GM19467 (cell line): ENCODE results near the gene ZNF775.

Experiments
- ATAC-seq: cut with Tn5 transposase; IDR thresholded peaks from one replicate; pipeline ENCODE4 v1.9.1; 2021; ENCODE audit warnings: mild to moderate bottlenecking, moderate library complexity; ENCODE audit not compliant: unreplicated experiment

Gene ZNF775

GRCh38 chr7:150410131-150410530 is 31.0 kb downstream of the ZNF775 start:
- no peak for ATAC-seq

- no peak for ATAC-seq
Measured at GRCh38 chr7:150410680-150411346, 31.7 kb downstream of the ZNF775 start.

GRCh38 chr7:150411606-150412005 is 32.5 kb downstream of the ZNF775 start:
- no peak for ATAC-seq

GRCh38 chr7:150412016-150412415 is 32.9 kb downstream of the ZNF775 start:
- ATAC-seq = no peak

- ATAC-seq = no peak
Measured at GRCh38 chr7:150412518-150413488, 33.7 kb downstream of the ZNF775 start.

- ATAC-seq = no peak
Measured at GRCh38 chr7:150413640-150414081, 34.5 kb downstream of the ZNF775 start.

- ATAC-seq = no peak
Measured at GRCh38 chr7:150415161-150416153, 36.3 kb downstream of the ZNF775 start.

GRCh38 chr7:150417239-150417638 is 38.1 kb downstream of the ZNF775 start:
- ATAC-seq = no peak

- no peak for ATAC-seq
Measured at GRCh38 chr7:150417863-150418262, 38.7 kb downstream of the ZNF775 start.

- no peak for ATAC-seq
Measured at GRCh38 chr7:150420242-150420641, 41.1 kb downstream of the ZNF775 start.

- ATAC-seq = peak; percentile 88
Measured at GRCh38 chr7:150420987-150421674, 42.0 kb downstream of the ZNF775 start.

GRCh38 chr7:150421831-150422230 is 42.7 kb downstream of the ZNF775 start:
- no peak for ATAC-seq

- no peak for ATAC-seq
Measured at GRCh38 chr7:150425670-150426069, 46.5 kb downstream of the ZNF775 start.

- no peak for ATAC-seq
Measured at GRCh38 chr7:150428671-150429451, 49.7 kb downstream of the ZNF775 start.

- ATAC-seq = no peak
Measured at GRCh38 chr7:150429699-150430098, 50.6 kb downstream of the ZNF775 start.

GRCh38 chr7:150430465-150431085 is 51.4 kb downstream of the ZNF775 start:
- ATAC-seq = no peak

- no peak for ATAC-seq
Measured at GRCh38 chr7:150431839-150432658, 52.9 kb downstream of the ZNF775 start.
